Liver (tissue), 9 donors: ENCODE data around the gene TMEM164. TPM values are rescaled to one million over a fixed set of nuclear protein-coding genes. Genes with fewer than 3 reads are reported as not detected.

Experiments used
- DNase-seq: peaks from one replicate; pipeline ENCODE4 v3.0.0-alpha.2; 2017; ENCODE audit warnings: low spot score
- H3K27ac ChIP-seq, 2 donors: one replicate each; pipeline ENCODE4 v1.7.0; 2013; ENCODE audit warnings: inconsistent platforms in 2 of 2, low read length in 2 of 2, control low read depth in 1 of 2, low read depth in 1 of 2, mild to moderate bottlenecking in 1 of 2
- H3K27me3 ChIP-seq, 4 donors: one replicate each; pipeline versions ENCODE4 v1.6.1 to v1.7.0; 2013; ENCODE audit warnings: low read length in 3 of 4, inconsistent platforms in 1 of 4, mild to moderate bottlenecking in 1 of 4, moderate library complexity in 1 of 4; ENCODE audit not compliant: control insufficient read depth in 4 of 4, insufficient read depth in 4 of 4
- H3K36me3 ChIP-seq, 4 donors: one replicate each; pipeline versions ENCODE4 v1.6.1 to v1.7.0; 2013; ENCODE audit warnings: low read length in 3 of 4, mild to moderate bottlenecking in 3 of 4, low read depth in 1 of 4, moderate library complexity in 1 of 4; ENCODE audit not compliant: control insufficient read depth in 4 of 4, insufficient read depth in 3 of 4
- H3K4me1 ChIP-seq, 4 donors: one replicate each; pipeline versions ENCODE4 v1.6.1 to v1.7.0; 2013; ENCODE audit warnings: low read length in 3 of 4, mild to moderate bottlenecking in 3 of 4, moderate library complexity in 1 of 4; ENCODE audit not compliant: control insufficient read depth in 4 of 4, insufficient read depth in 4 of 4
- H3K4me3 ChIP-seq, 3 donors: one replicate each; pipeline versions ENCODE4 v1.6.1 to v1.7.0; 2013; ENCODE audit warnings: low read length in 3 of 3, control low read depth in 1 of 3, low read depth in 1 of 3, mild to moderate bottlenecking in 1 of 3
- H3K9ac ChIP-seq, 2 donors: one replicate each; pipeline ENCODE4 v1.7.0; 2013; ENCODE audit warnings: low read length in 2 of 2, mild to moderate bottlenecking in 2 of 2, moderate library complexity in 2 of 2, control low read depth in 1 of 2, low read depth in 1 of 2
- H3K9me3 ChIP-seq, 4 donors: one replicate each; pipeline versions ENCODE4 v1.6.1 to v1.7.0; 2013; ENCODE audit warnings: low read length in 3 of 4; ENCODE audit not compliant: control insufficient read depth in 4 of 4
- EGR1 ChIP-seq, 2 donors: IDR thresholded peaks; 2 replicates each; pipeline ENCODE4 v1.6.1; 2016 to 2018; ENCODE audit warnings: antibody characterized with exemption in 2 of 2, low read depth in 2 of 2
- FOXA1 ChIP-seq: IDR thresholded peaks from 2 replicates; pipeline ENCODE4 v1.6.1; 2016; ENCODE audit warnings: antibody characterized with exemption
- FOXA2 ChIP-seq: IDR thresholded peaks from 2 replicates; pipeline ENCODE4 v1.6.1; 2016; ENCODE audit warnings: antibody characterized with exemption
- GABPA ChIP-seq, 2 donors: IDR thresholded peaks in 1 of 2; conservative IDR thresholded peaks in 1 of 2; 2 replicates each; pipeline ENCODE4 v1.6.1; 2016; ENCODE audit warnings: antibody characterized with exemption in 2 of 2, mild to moderate bottlenecking in 1 of 2, moderate library complexity in 1 of 2
- HNF4A ChIP-seq, 2 donors: conservative IDR thresholded peaks; 2 replicates each; pipeline ENCODE4 v1.6.1; 2016; ENCODE audit warnings: antibody characterized with exemption in 2 of 2, mild to moderate bottlenecking in 2 of 2
- HNF4G ChIP-seq: IDR thresholded peaks from 2 replicates; pipeline ENCODE4 v1.6.1; 2016; ENCODE audit warnings: antibody characterized with exemption
- RAD21 ChIP-seq, 2 donors: IDR thresholded peaks; 2 replicates each; pipeline ENCODE4 v1.6.1; 2016; ENCODE audit warnings: antibody characterized with exemption in 2 of 2, mild to moderate bottlenecking in 2 of 2
- RXRA ChIP-seq, 2 donors: IDR thresholded peaks; 2 replicates each; pipeline ENCODE4 v1.6.1; 2017 to 2018; ENCODE audit warnings: antibody characterized with exemption in 2 of 2, mild to moderate bottlenecking in 1 of 2
- SP1 ChIP-seq: IDR thresholded peaks from 2 replicates; pipeline ENCODE4 v1.6.1; 2018; ENCODE audit warnings: antibody characterized with exemption, mild to moderate bottlenecking
- YY1 ChIP-seq: IDR thresholded peaks from 2 replicates; pipeline ENCODE4 v1.6.1; 2016; ENCODE audit warnings: antibody characterized with exemption, mild to moderate bottlenecking
- WGBS: extraction: QIAGEN DNeasy Blood & Tissue Kit; methylation state at CpG from one replicate; pipeline ENCODE4 v1.1.7; 2013; 5-methylcytosine and 5-hydroxymethylcytosine counted together
- polyA plus RNA-seq, 2 donors: library from polyadenylated mRNA; stranded (reverse) in 1 of 2; unstranded in 1 of 2; fragments of 200-250 nt in 1 of 2; fragments of >200 nt in 1 of 2; fragmentation: Nextera tagmentation in 1 of 2; extraction: Ambion mirVana in 1 of 2; gene quantifications; one replicate each; pipeline versions ENCODE4 v1.2.1 to v1.2.3, GENCODE V29; 2013 to 2015
- total RNA-seq, 2 donors: library from RNA; depleted of rRNA; stranded (reverse); fragments of >200 nt; gene quantifications; one replicate each; pipeline ENCODE4 v1.2.3, GENCODE V29; 2014
- TF ChIP-seq, protein P1 (sequence below): fragments of 150-350 bp; IDR thresholded peaks from 2 replicates; pipeline ENCODE4 v1.5.1; 2017; ENCODE audit warnings: improper control_type of control experiment, low read depth, low read length; ENCODE audit not compliant: missing input control
- TF ChIP-seq, protein P2 (sequence below): IDR thresholded peaks from 2 replicates; pipeline ENCODE4 v1.6.1; 2016; ENCODE audit warnings: antibody characterized with exemption, mild to moderate bottlenecking
- TF ChIP-seq, protein P3 (sequence below): IDR thresholded peaks from 2 replicates; pipeline ENCODE4 v1.6.1; 2016; ENCODE audit warnings: antibody characterized with exemption
- TF ChIP-seq, protein P4 (sequence below): IDR thresholded peaks from 2 replicates; pipeline ENCODE4 v1.6.1; 2016; ENCODE audit warnings: antibody characterized with exemption
- TF ChIP-seq, protein P5 (sequence below): IDR thresholded peaks from 2 replicates; pipeline ENCODE4 v1.6.1; 2016; ENCODE audit warnings: antibody characterized with exemption
- donor health status: healthy.
- donor health status: healthy.
- donor health status: healthy.
- donor health status: healthy.
- donor health status: healthy.

Gene TMEM164
- total and polyA plus RNA-seq, 4 donors = 0.40 to 8.5 (median 2.9) TPM

DNA sequence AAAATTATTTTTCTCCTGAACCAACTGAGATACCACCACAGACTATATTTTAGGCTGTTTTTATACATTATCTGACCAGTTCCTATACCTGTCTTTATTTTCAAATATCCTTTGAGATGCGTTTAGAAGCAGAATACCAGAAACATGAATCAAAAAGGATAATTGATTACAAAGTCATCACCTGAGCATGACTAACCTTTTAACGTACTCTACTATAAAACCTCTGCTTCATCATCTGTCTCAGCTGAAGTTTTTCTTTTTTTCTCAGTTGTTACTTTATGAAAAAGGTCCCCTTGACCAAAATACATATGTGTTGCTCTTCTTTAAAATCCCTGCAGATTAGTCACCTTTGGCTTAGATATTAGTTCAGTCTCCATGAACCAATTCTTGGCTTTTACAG, 205.2 kb downstream of the TMEM164 start:
- H3K9me3 ChIP-seq = no peaks in the 10 kb centered on the region
- no peaks in the 10 kb centered on the region for H3K36me3 ChIP-seq
- TF ChIP-seq RXRA (IDR thresholded peaks at IDR 0.05) = no peak
- TF ChIP-seq EGR1 (IDR thresholded peaks at IDR 0.05; ENCODE audit: low read depth in 2 of 2) = no peak
- TF ChIP-seq HNF4A (conservative IDR thresholded peaks at IDR 0.05) = no peak
- TF ChIP-seq FOXA1 = no peak
- TF ChIP-seq SP1 = no peak
- no peaks in the 10 kb centered on the region for H3K27me3 ChIP-seq
- DNase-seq = no peak
- H3K27ac ChIP-seq = no peak overlapping the region
- H3K4me1 ChIP-seq = no peaks in the 10 kb centered on the region
- no peak overlapping the region for H3K4me3 ChIP-seq
- WGBS = 96% methylated on average over 2 of the region's 2 CpGs
- no peak overlapping the region for H3K9ac ChIP-seq

DNA sequence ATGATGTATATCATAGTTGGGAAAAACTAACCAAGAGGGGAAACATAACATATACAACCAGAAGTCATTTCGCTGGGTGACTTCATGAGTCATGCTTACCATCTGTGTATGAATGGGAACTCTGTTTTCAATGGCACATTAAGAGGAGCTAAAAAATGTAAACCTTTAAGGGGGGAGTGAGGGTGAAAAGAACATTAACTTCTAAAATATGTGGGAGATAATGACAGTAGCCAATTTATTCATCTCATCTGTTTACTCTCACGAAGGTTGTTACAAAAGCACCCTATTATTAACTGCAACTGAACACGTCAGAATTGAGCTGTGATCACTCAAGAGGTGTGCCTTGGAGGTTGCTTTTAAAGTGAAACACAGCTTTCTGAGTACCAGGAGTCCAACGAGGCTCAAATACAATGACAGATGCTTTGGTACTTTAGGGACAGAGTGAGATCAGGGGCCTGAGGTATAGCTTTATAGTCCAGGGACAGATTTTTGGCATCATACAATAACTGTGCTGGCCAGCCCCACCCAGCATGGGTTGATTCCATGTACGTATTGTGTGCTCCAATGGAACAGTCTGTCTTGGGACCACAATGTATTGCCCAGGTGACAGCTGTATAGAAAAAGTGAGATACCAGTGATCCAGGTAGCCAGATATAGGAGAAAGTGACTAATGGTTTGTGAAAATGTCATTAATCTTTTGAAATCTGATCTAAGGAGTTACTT, 207.7 kb downstream of the TMEM164 start:
- no peak overlapping the region for H3K9ac ChIP-seq
- H3K4me3 ChIP-seq = no peak overlapping the region
- no peak overlapping the region for H3K27ac ChIP-seq
- TF ChIP-seq, protein P1, sequence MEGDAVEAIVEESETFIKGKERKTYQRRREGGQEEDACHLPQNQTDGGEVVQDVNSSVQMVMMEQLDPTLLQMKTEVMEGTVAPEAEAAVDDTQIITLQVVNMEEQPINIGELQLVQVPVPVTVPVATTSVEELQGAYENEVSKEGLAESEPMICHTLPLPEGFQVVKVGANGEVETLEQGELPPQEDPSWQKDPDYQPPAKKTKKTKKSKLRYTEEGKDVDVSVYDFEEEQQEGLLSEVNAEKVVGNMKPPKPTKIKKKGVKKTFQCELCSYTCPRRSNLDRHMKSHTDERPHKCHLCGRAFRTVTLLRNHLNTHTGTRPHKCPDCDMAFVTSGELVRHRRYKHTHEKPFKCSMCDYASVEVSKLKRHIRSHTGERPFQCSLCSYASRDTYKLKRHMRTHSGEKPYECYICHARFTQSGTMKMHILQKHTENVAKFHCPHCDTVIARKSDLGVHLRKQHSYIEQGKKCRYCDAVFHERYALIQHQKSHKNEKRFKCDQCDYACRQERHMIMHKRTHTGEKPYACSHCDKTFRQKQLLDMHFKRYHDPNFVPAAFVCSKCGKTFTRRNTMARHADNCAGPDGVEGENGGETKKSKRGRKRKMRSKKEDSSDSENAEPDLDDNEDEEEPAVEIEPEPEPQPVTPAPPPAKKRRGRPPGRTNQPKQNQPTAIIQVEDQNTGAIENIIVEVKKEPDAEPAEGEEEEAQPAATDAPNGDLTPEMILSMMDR = no peak
- TF ChIP-seq RAD21 (IDR thresholded peaks at IDR 0.05) (no peak), SP1 (no peak), YY1 (no peak), HNF4G (no peak), RXRA (IDR thresholded peaks at IDR 0.05) (no peak), GABPA (IDR thresholded peaks at IDR 0.05 in 1 of 2, conservative IDR thresholded peaks at IDR 0.05 in 1 of 2) (no peak), FOXA2 (no peak), EGR1 (IDR thresholded peaks at IDR 0.05; ENCODE audit: low read depth in 2 of 2) (no peak), FOXA1 (no peak), HNF4A (conservative IDR thresholded peaks at IDR 0.05) (no peak)
- TF ChIP-seq, protein P2, sequence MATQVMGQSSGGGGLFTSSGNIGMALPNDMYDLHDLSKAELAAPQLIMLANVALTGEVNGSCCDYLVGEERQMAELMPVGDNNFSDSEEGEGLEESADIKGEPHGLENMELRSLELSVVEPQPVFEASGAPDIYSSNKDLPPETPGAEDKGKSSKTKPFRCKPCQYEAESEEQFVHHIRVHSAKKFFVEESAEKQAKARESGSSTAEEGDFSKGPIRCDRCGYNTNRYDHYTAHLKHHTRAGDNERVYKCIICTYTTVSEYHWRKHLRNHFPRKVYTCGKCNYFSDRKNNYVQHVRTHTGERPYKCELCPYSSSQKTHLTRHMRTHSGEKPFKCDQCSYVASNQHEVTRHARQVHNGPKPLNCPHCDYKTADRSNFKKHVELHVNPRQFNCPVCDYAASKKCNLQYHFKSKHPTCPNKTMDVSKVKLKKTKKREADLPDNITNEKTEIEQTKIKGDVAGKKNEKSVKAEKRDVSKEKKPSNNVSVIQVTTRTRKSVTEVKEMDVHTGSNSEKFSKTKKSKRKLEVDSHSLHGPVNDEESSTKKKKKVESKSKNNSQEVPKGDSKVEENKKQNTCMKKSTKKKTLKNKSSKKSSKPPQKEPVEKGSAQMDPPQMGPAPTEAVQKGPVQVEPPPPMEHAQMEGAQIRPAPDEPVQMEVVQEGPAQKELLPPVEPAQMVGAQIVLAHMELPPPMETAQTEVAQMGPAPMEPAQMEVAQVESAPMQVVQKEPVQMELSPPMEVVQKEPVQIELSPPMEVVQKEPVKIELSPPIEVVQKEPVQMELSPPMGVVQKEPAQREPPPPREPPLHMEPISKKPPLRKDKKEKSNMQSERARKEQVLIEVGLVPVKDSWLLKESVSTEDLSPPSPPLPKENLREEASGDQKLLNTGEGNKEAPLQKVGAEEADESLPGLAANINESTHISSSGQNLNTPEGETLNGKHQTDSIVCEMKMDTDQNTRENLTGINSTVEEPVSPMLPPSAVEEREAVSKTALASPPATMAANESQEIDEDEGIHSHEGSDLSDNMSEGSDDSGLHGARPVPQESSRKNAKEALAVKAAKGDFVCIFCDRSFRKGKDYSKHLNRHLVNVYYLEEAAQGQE = no peak
- TF ChIP-seq, protein P3, sequence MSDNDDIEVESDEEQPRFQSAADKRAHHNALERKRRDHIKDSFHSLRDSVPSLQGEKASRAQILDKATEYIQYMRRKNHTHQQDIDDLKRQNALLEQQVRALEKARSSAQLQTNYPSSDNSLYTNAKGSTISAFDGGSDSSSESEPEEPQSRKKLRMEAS = no peak
- TF ChIP-seq, protein P4, sequence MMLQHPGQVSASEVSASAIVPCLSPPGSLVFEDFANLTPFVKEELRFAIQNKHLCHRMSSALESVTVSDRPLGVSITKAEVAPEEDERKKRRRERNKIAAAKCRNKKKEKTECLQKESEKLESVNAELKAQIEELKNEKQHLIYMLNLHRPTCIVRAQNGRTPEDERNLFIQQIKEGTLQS = no peak
- TF ChIP-seq, protein P5, sequence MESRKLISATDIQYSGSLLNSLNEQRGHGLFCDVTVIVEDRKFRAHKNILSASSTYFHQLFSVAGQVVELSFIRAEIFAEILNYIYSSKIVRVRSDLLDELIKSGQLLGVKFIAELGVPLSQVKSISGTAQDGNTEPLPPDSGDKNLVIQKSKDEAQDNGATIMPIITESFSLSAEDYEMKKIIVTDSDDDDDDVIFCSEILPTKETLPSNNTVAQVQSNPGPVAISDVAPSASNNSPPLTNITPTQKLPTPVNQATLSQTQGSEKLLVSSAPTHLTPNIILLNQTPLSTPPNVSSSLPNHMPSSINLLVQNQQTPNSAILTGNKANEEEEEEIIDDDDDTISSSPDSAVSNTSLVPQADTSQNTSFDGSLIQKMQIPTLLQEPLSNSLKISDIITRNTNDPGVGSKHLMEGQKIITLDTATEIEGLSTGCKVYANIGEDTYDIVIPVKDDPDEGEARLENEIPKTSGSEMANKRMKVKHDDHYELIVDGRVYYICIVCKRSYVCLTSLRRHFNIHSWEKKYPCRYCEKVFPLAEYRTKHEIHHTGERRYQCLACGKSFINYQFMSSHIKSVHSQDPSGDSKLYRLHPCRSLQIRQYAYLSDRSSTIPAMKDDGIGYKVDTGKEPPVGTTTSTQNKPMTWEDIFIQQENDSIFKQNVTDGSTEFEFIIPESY = no peak
- H3K4me1 ChIP-seq = no peaks in the 10 kb centered on the region
- no peaks in the 10 kb centered on the region for H3K27me3 ChIP-seq
- H3K9me3 ChIP-seq = no peaks in the 10 kb centered on the region
- WGBS = 80% methylated on average over 5 of the region's 5 CpGs
- H3K36me3 ChIP-seq = no peaks in the 10 kb centered on the region
- no peak for DNase-seq
